ENCODE measurements around the gene THUMPD2.
A peak's percentile ranks its signal among the peaks of the same experiment; 100 is the strongest.

The THUMPD2 gene

DNA sequence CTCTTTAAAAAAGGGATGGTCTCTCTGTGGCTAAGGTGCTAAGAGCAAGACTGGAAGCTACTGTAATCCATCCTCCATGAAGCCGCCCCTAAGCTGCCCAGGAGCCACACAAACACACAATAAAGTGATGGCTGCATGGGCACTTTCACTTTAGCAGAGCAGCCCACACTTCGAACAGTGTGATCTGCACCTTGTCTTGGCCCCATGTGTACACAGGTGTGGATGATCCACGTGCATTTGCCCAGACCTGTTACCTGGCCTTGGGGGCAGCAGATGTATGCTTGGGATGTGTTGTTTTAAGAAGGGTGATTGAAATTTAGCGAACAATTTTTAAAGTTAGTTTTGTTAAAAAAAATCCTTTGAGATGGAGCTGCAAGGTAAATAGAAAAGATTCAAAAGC lies 73.4 kb downstream of the THUMPD2 start:
- Mint-ChIP-seq H3K36me3 (ENCODE audit: low read depth) (peaks cover 24% of the 10 kb centered on the region), H3K4me3 (no peak overlapping the region)
- TF ChIP-seq, protein P1, sequence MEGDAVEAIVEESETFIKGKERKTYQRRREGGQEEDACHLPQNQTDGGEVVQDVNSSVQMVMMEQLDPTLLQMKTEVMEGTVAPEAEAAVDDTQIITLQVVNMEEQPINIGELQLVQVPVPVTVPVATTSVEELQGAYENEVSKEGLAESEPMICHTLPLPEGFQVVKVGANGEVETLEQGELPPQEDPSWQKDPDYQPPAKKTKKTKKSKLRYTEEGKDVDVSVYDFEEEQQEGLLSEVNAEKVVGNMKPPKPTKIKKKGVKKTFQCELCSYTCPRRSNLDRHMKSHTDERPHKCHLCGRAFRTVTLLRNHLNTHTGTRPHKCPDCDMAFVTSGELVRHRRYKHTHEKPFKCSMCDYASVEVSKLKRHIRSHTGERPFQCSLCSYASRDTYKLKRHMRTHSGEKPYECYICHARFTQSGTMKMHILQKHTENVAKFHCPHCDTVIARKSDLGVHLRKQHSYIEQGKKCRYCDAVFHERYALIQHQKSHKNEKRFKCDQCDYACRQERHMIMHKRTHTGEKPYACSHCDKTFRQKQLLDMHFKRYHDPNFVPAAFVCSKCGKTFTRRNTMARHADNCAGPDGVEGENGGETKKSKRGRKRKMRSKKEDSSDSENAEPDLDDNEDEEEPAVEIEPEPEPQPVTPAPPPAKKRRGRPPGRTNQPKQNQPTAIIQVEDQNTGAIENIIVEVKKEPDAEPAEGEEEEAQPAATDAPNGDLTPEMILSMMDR (IDR thresholded peaks at IDR 0.05; ENCODE audit: unreplicated experiment in 3 of 3): no peak

DNA sequence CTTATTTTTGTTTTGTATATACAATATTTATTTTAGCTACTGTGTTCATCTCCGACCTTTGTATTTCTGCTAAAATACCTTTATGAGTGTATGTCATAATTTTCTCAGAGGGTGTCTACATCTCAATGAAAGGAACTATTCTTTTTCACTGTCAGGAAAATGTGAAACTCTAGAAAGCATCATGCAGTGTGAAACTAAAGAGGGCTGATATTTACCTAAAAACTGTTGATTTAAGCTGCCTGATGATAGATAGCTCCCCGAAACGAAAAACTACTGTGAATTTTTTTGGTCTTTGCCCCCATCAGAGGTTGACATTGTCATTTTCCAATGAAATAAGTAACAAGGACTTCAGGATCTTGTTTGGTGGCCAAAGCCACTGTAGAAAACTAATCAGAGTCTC lies 74.5 kb downstream of the THUMPD2 start:
- Mint-ChIP-seq H3K4me3 (no peak overlapping the region), H3K4me1 (no peaks in the 10 kb centered on the region), H3K27ac (no peak overlapping the region), H3K36me3 (ENCODE audit: low read depth) (peaks cover 30% of the 10 kb centered on the region), H3K27me3 (ENCODE audit: low read depth) (no peaks in the 10 kb centered on the region), H3K9me3 (peaks cover 23% of the 10 kb centered on the region)
- TF ChIP-seq, protein P1 (IDR thresholded peaks at IDR 0.05; ENCODE audit: unreplicated experiment in 3 of 3): no peak

More for the DNA sequence above, 73.4 kb downstream of the THUMPD2 start:
- H3K4me1 Mint-ChIP-seq: no peaks in the 10 kb centered on the region
- H3K9me3 Mint-ChIP-seq: peaks cover 17% of the 10 kb centered on the region
- H3K27ac Mint-ChIP-seq: no peak overlapping the region
- H3K27me3 Mint-ChIP-seq (ENCODE audit: low read depth): no peaks in the 10 kb centered on the region

DNA sequence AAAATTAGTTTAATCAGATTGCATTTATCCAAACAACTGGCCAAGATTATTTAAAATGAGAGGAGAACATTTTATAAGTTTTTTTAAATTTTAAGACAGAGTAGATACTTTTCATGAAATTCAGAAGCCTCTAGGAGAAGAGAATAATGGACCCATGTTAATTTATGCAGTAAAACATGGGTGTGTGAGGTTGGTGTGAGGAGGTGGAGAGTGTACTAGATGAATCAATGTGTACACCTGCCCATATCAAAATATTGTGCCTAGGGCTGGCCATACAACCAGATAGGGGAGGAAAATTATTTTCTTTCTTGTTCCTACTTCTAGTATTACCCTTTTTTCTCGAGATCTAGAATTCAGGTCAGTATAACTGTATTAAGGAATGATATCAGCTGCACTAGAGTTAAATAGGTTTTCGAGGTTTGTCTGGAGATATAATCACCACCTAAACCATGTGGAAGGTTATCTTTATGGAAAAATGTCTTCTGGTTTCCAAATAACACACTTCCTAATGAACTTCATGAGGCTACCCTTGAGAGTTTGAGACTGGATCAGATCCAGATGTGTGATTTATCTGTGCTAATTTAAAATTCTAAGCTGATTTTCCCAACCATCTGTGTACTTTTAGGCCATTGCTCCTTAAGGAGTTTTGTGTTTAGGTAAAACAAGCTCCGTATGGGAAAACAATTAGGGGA lies 75.7 kb downstream of the THUMPD2 start:
- no peak overlapping the region for H3K4me3 Mint-ChIP-seq

DNA sequence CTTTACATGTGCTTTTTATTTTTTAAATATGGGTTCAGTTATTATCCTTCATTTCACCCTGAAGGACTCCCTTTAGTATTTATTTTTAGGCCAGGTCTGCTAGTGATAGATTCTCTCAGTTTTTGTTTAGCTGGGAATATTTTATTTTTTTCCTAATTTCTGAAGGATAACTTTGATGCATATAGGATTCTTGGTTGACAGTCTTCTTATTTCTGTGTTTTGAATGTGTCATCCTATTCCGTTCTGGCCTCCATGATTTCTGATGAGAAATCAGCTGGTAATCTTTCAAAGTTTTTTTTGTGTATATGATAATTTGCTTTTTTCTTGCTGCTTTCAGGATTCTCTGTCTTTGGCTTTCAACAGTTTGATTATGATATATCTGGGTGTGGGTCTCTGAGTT lies 77.9 kb downstream of the THUMPD2 start:
- H3K9me3 Mint-ChIP-seq: peaks cover 23% of the 10 kb centered on the region
- H3K27ac Mint-ChIP-seq: no peak overlapping the region
- TF ChIP-seq, protein P1 (IDR thresholded peaks at IDR 0.05; ENCODE audit: unreplicated experiment in 3 of 3): no peak
- H3K27me3 Mint-ChIP-seq (ENCODE audit: low read depth): no peaks in the 10 kb centered on the region
- peaks cover 14% of the 10 kb centered on the region for H3K4me1 Mint-ChIP-seq
- H3K36me3 Mint-ChIP-seq (ENCODE audit: low read depth): peaks cover 26% of the 10 kb centered on the region
- no peak overlapping the region for H3K4me3 Mint-ChIP-seq

More for the DNA sequence above, 75.7 kb downstream of the THUMPD2 start:
- no peaks in the 10 kb centered on the region for H3K27me3 Mint-ChIP-seq (ENCODE audit: low read depth)
- peaks cover 23% of the 10 kb centered on the region for H3K9me3 Mint-ChIP-seq
- TF ChIP-seq, protein P1 (IDR thresholded peaks at IDR 0.05; ENCODE audit: unreplicated experiment in 3 of 3): no peak
- no peak overlapping the region for H3K27ac Mint-ChIP-seq
- H3K4me1 Mint-ChIP-seq: no peaks in the 10 kb centered on the region
- peaks cover 32% of the 10 kb centered on the region for H3K36me3 Mint-ChIP-seq (ENCODE audit: low read depth)

DNA sequence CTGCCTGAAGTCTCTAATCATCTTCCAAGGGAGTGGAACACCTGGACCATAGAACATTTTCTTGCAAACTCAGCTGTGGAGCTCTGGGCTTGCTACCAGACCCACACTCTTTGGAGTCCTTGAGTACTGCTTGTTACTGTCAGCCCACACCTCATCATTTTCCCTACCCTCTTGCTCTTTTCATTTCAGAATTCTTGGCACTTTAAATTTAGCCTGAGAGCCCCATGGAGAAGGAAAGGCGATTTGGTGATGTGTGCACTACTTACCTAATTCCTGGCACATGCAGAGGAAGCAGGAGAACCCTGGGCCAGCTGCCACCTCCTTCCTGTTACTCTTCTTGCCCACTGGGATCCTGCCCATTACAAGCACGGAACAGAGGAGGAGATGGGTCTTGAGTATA lies 81.6 kb downstream of the THUMPD2 start:
- Mint-ChIP-seq H3K36me3 (ENCODE audit: low read depth) (peaks cover 22% of the 10 kb centered on the region), H3K27me3 (ENCODE audit: low read depth) (no peaks in the 10 kb centered on the region), H3K27ac (peak overlapping the region; percentile 34 to 62 (median 34)), H3K9me3 (peaks cover 23% of the 10 kb centered on the region), H3K4me1 (peaks cover 24% of the 10 kb centered on the region), H3K4me3 (no peak overlapping the region)
- TF ChIP-seq, protein P1 (IDR thresholded peaks at IDR 0.05; ENCODE audit: unreplicated experiment in 3 of 3): no peak

DNA sequence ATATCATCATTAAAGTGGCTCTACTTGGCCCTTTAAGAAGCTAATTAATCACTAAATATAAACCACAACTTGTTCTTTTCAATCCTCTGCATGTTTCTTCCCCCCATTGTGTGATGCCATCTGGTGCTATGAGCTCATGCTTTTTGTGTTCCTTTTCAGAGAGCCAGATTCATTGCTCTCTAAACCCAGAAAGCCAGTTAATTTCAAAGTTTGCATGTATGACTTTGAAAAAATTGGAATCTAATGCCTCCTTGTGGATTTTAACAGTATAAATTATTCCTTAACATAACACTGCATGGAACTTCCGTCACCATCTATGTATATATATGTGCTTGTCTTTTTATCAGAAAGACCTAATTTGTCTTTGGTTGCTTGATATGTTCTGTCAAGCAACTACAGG lies 82.2 kb downstream of the THUMPD2 start:
- H3K27me3 Mint-ChIP-seq (ENCODE audit: low read depth): no peaks in the 10 kb centered on the region
- H3K4me1 Mint-ChIP-seq: peaks cover 24% of the 10 kb centered on the region
- TF ChIP-seq, protein P1 (IDR thresholded peaks at IDR 0.05; ENCODE audit: unreplicated experiment in 3 of 3): peak; percentile 32 to 41 (median 35)
- H3K36me3 Mint-ChIP-seq (ENCODE audit: low read depth): peaks cover 21% of the 10 kb centered on the region
- no peak overlapping the region for H3K4me3 Mint-ChIP-seq
- peak overlapping the region; percentile 34 to 62 (median 34) for H3K27ac Mint-ChIP-seq
- H3K9me3 Mint-ChIP-seq: peaks cover 21% of the 10 kb centered on the region

Measured in nephron (organoid).